Prostate gland (tissue), 2 donors: Measurements from ENCODE around the gene ACY1. TPM values are rescaled to one million over a fixed set of nuclear protein-coding genes. Genes with fewer than 3 reads are reported as not detected.
A peak's percentile ranks its signal among the peaks of the same experiment; 100 is the strongest.

Experiments used
- DNase-seq: peaks from one replicate; pipeline ENCODE4 v3.0.0-alpha.2; 2019; ENCODE audit warnings: low spot score
- H3K27ac ChIP-seq, 2 donors: fragments of 200-600 bp; sonication (generic); 2 replicates each; pipeline ENCODE4 v1.5.1; 2017 to 2019
- H3K27me3 ChIP-seq: fragments of 200-600 bp; sonication (generic); replicated peaks from 2 replicates; pipeline ENCODE4 v1.5.1; 2019; ENCODE audit not compliant: insufficient read depth
- H3K36me3 ChIP-seq, 2 donors: fragments of 200-600 bp; sonication (generic); 1 replicate in 1 of 2; 2 replicates in 1 of 2; pipeline versions ENCODE4 v1.5.1 to v1.8.1; 2017 to 2019
- H3K4me1 ChIP-seq: fragments of 200-600 bp; sonication (generic); replicated peaks from 2 replicates; pipeline ENCODE4 v1.5.1; 2019
- H3K4me3 ChIP-seq, 2 donors: fragments of 200-600 bp; sonication (generic); 2 replicates each; pipeline ENCODE4 v1.5.1; 2017 to 2019
- H3K9me3 ChIP-seq: fragments of 200-600 bp; sonication (generic); 2 replicates; pipeline ENCODE4 v1.5.1; 2017
- CTCF ChIP-seq, 4 experiments: fragments of 200-600 bp in 2 of 4; fragments of 450-650 bp in 2 of 4; sonication (generic) in 2 of 4; IDR thresholded peaks; 1 replicate in 3 of 4; 2 replicates in 1 of 4; pipeline ENCODE4 v1.5.1; 2016 to 2019; ENCODE audit warnings: antibody characterized with exemption in 4 of 4, mild to moderate bottlenecking in 2 of 4, moderate library complexity in 2 of 4
- POLR2A ChIP-seq: fragments of 450-650 bp; IDR thresholded peaks from one replicate; pipeline ENCODE4 v1.6.1; 2016; ENCODE audit warnings: antibody characterized with exemption, mild to moderate bottlenecking
- POLR2AphosphoS5 ChIP-seq: sonication (generic); formaldehyde crosslinking; IDR thresholded peaks from one replicate; pipeline ENCODE4 v1.6.1; 2017; ENCODE audit warnings: antibody characterized with exemption
- WGBS: methylation state at CpG from one replicate; pipeline ENCODE4 v1.1.5; 2018; 5-methylcytosine and 5-hydroxymethylcytosine counted together
- intact Hi-C: fragments of 100-400 bp; cut with DNase I; formaldehyde crosslinking; loops from one replicate; pipeline ENCODE4 v1.14.2; 2022
- total RNA-seq, 2 donors: library from RNA; depleted of rRNA; stranded (reverse); fragments of >200 nt; gene quantifications; one replicate each; pipeline ENCODE4 v1.1.0, GENCODE V29; 2016

The ACY1 gene
- total RNA-seq, 2 donors from 2014 or later = 42.1 to 82.6 TPM

- Histone ChIP-seq H3K4me1 (no peaks in the 10 kb centered on the region), H3K27ac (no peak overlapping the region), H3K4me3 (no peak overlapping the region), H3K27me3 (no peaks in the 10 kb centered on the region), H3K36me3 (no peaks in the 10 kb centered on the region), H3K9me3 (no peaks in the 10 kb centered on the region)
- no peak for TF ChIP-seq POLR2AphosphoS5
- TF ChIP-seq POLR2A = no peak
- no peak for TF ChIP-seq CTCF (IDR thresholded peaks at IDR 0.05)
- no peak for DNase-seq
- intact Hi-C loops = loop anchor here (5.0 kb wide), 1 partner anchor 35 kb away; no protein-coding TSS in a partner anchor
- whole genome bisulfite sequencing = 80% methylated on average over 11 of the region's 11 CpGs
Observed at GRCh38 chr3:52017586-52017985, 34.3 kb downstream of the ACY1 start.

DNA sequence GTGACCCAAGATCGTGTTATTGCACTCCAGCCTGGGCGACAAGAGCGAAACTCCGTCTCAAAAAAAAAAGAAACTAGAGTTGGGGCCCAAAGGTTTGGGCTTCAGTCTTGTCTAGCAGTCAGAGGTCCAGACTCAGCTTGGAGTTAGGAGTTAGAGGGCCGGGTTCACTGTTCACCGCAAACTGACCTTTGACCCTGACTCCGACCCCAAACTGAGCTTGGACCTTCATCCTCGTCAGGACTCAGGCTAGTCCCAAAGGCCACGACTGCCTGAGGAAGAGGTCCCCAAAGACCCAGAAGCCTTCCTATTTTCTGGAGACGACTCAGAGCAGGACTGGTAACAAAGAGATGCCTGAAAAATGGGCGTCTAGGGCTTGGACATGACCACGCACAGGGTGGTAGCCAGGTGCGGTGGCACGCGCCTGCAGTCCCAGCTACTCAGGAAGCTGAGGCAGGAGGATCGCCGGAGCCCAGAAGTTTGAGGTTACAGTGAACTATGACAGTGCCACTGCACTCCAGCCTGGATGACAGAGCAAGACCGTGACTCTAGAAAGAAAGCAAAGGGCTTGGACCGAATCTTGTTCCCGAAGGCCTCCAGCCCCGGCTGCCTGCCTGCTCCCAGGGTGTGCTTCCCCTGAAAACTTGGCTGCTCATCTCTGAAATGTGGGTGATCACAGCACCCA lies 35.1 kb downstream of the ACY1 start:
- no peaks in the 10 kb centered on the region for H3K9me3 ChIP-seq
- no peaks in the 10 kb centered on the region for H3K4me1 ChIP-seq
- no peak for DNase-seq
- no peaks in the 10 kb centered on the region for H3K36me3 ChIP-seq
- no peak for TF ChIP-seq POLR2A
- TF ChIP-seq CTCF (IDR thresholded peaks at IDR 0.05) = no peak
- no peak for TF ChIP-seq POLR2AphosphoS5
- WGBS = 93% methylated on average over 21 of the region's 21 CpGs
- intact Hi-C loops = loop anchor here (5.0 kb wide), 1 partner anchor 34 kb away; no protein-coding TSS in a partner anchor
- no peaks in the 10 kb centered on the region for H3K27me3 ChIP-seq
- no peak overlapping the region for H3K4me3 ChIP-seq
- no peak overlapping the region for H3K27ac ChIP-seq

DNA sequence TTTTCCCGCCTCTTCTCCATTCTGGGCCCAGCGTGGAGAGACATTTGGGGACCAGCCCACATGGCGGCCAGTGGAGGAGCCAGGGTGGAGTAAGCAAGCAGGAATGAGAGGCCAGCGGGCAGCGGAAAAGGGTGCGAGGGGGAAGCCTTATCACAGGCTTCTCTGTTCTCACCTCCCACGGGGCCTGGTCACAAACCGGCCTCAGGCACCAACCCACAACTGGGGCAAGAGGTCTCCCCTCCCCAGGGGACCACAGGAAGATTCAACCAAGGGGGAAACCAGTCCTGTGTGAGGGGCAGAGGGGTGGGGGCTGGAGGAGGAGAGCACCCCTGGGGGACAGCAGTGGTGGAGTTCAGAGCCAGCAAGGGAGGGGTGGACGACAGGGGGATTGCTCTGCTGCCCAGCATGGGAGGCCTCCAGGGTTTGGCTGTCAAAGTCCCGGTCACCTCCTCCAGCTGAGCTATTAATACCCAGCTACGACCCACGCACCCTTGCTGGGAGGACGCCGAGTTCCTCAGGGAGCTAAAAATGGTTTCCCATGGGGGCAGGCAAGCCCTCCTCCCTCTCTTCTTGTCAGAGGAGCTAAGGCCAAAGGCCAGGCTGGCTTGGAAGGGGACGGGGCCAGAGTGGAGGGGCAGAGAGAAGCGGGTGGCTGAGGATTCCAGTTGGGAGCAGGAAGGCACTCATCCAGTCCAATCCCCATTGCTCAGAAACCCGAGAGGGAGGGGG lies 36.2 kb downstream of the ACY1 start:
- DNase-seq = no peak
- Histone ChIP-seq H3K27me3 (no peaks in the 10 kb centered on the region), H3K27ac (peak overlapping the region; percentile 31 to 34), H3K4me3 (no peak overlapping the region), H3K9me3 (no peaks in the 10 kb centered on the region), H3K4me1 (no peaks in the 10 kb centered on the region), H3K36me3 (no peaks in the 10 kb centered on the region)
- 58% methylated on average over 17 of the region's 17 CpGs for WGBS
- TF ChIP-seq POLR2A (no peak), POLR2AphosphoS5 (peak; percentile 43)
- intact Hi-C loops = loop anchor here (5.0 kb wide), 1 partner anchor 33 kb away; no protein-coding TSS in a partner anchor

DNA sequence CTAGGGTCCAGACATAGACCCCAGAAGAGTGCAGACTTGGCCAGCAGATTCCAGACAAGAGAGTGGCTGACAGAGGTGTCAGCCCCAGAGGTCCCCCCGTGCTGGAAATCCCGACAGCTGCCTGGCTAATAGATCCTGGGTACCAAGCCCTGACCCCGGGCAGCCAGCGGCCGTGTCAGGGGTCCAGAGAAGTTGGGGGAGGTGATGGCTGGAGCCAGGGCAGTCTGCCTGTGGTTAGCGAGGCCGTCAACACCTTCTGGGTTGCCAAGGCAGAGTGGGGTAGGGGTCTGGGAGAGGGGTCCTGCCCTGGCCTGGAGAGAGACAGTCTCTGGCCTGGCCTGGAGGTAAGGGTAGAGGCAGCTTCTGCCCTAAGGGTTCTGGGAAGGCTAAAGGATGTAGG lies 37.5 kb downstream of the ACY1 start:
- H3K27me3 ChIP-seq = no peaks in the 10 kb centered on the region
- WGBS = 98% methylated on average over 6 of the region's 7 CpGs
- H3K4me1 ChIP-seq = no peaks in the 10 kb centered on the region
- H3K36me3 ChIP-seq = no peaks in the 10 kb centered on the region
- no peak overlapping the region for H3K27ac ChIP-seq
- H3K9me3 ChIP-seq = no peaks in the 10 kb centered on the region
- DNase-seq = no peak
- intact Hi-C loops = no loop called here
- no peak overlapping the region for H3K4me3 ChIP-seq
- TF ChIP-seq POLR2A (no peak), CTCF (IDR thresholded peaks at IDR 0.05) (no peak)

- H3K9me3 ChIP-seq = no peaks in the 10 kb centered on the region
- DNase-seq = no peak
- no peaks in the 10 kb centered on the region for H3K36me3 ChIP-seq
- no peaks in the 10 kb centered on the region for H3K4me1 ChIP-seq
- peak overlapping the region in 1 of 2 donors; percentile 8 for H3K27ac ChIP-seq
- no peaks in the 10 kb centered on the region for H3K27me3 ChIP-seq
- TF ChIP-seq POLR2AphosphoS5 = no peak
- TF ChIP-seq POLR2A = no peak
- TF ChIP-seq CTCF (IDR thresholded peaks at IDR 0.05) = no peak
- 63% methylated on average over 10 of the region's 10 CpGs for WGBS
- intact Hi-C loops = no loop called here
- H3K4me3 ChIP-seq = no peak overlapping the region
Observed at GRCh38 chr3:52021489-52022268, 38.3 kb downstream of the ACY1 start.
